HEK293 (cell line): Measurements from ENCODE around the gene S100P.

Experiments used
- CTCF ChIA-PET: fragments of 350-600 bp; formaldehyde crosslinking; extraction: SDS; loops from one replicate; lab custom pipeline; 2021; ENCODE audit warnings: antibody characterized with exemption; lab: Yijun Ruan, JAX
- POLR2A ChIA-PET: fragments of 300-600 bp; formaldehyde crosslinking; extraction: SDS; loops from one replicate; lab custom pipeline; 2020; ENCODE audit warnings: antibody characterized with exemption, inconsistent platforms; lab: Yijun Ruan, JAX
- H3K27ac ChIP-seq: fragments of 200-500 bp; sonication (Bioruptor generic); 2 replicates; pipeline ENCODE4 v1.5.1; 2014; ENCODE audit warnings: low read depth, low read length, control low read depth, inconsistent platforms; ENCODE audit errors: extremely low read depth
- H3K36me3 ChIP-seq, 2 experiments: fragments of 200-500 bp in 1 of 2; sonication (Bioruptor generic) in 1 of 2; 1 replicate in 1 of 2; 2 replicates in 1 of 2; pipeline ENCODE4 v1.5.1; 2014 to 2017; ENCODE audit warnings: inconsistent platforms in 2 of 2, low read length in 2 of 2; ENCODE audit not compliant: control insufficient read depth in 2 of 2, insufficient read depth in 1 of 2
- H3K4me1 ChIP-seq: fragments of 200-500 bp; sonication (Bioruptor generic); 2 replicates; pipeline ENCODE4 v1.5.1; 2014; ENCODE audit warnings: mild to moderate bottlenecking, low read length, inconsistent platforms; ENCODE audit not compliant: control insufficient read depth, insufficient read depth
- H3K4me3 ChIP-seq: 2 replicates; pipeline ENCODE4 v1.5.1; 2011; ENCODE audit warnings: low read depth, mild to moderate bottlenecking, control low read depth, low read length, moderate library complexity
- H3K9me3 ChIP-seq: fragments of 200-500 bp; sonication (Bioruptor generic); 2 replicates; pipeline ENCODE4 v1.5.1; 2014; ENCODE audit warnings: low read depth, low read length, inconsistent platforms; ENCODE audit not compliant: control insufficient read depth, insufficient read depth
- EGR2 ChIP-seq: fragments of 450-650 bp; formaldehyde crosslinking; IDR thresholded peaks from 2 replicates; pipeline ENCODE4 v1.5.1; 2016; ENCODE audit warnings: low read depth, missing biosample characterization, missing genetic modification characterization
- GLIS1 ChIP-seq: fragments of 450-650 bp; formaldehyde crosslinking; IDR thresholded peaks from 2 replicates; pipeline ENCODE4 v1.5.1; 2016; ENCODE audit warnings: missing biosample characterization, missing genetic modification characterization
- GLIS2 ChIP-seq: fragments of 450-650 bp; formaldehyde crosslinking; IDR thresholded peaks from 2 replicates; pipeline ENCODE4 v1.5.1; 2016; ENCODE audit warnings: missing biosample characterization, missing genetic modification characterization
- HIC1 ChIP-seq: fragments of 450-650 bp; formaldehyde crosslinking; IDR thresholded peaks from 2 replicates; pipeline ENCODE4 v1.5.1; 2016; ENCODE audit warnings: missing biosample characterization, missing genetic modification characterization
- KLF1 ChIP-seq: fragments of 450-650 bp; formaldehyde crosslinking; IDR thresholded peaks from 2 replicates; pipeline ENCODE4 v1.5.1; 2016; ENCODE audit warnings: missing biosample characterization, missing genetic modification characterization
- OVOL3 ChIP-seq: fragments of 450-650 bp; formaldehyde crosslinking; IDR thresholded peaks from 2 replicates; pipeline ENCODE4 v1.5.1; 2016; ENCODE audit warnings: missing biosample characterization, missing genetic modification characterization
- ZBTB17 ChIP-seq: fragments of 450-650 bp; formaldehyde crosslinking; IDR thresholded peaks from 2 replicates; pipeline ENCODE4 v1.5.1; 2016; ENCODE audit warnings: missing biosample characterization, missing genetic modification characterization
- ZNF133 ChIP-seq: fragments of 450-650 bp; formaldehyde crosslinking; IDR thresholded peaks from 2 replicates; pipeline ENCODE4 v1.5.1; 2016; ENCODE audit warnings: missing biosample characterization, missing genetic modification characterization
- ZNF19 ChIP-seq: fragments of 450-650 bp; formaldehyde crosslinking; IDR thresholded peaks from 2 replicates; pipeline ENCODE4; 2016; ENCODE audit warnings: missing biosample characterization, missing genetic modification characterization, low read depth
- ZNF239 ChIP-seq: fragments of 450-650 bp; formaldehyde crosslinking; IDR thresholded peaks from 2 replicates; pipeline ENCODE4 v1.5.1; 2016; ENCODE audit warnings: missing biosample characterization, missing genetic modification characterization
- ZNF302 ChIP-seq: fragments of 450-650 bp; formaldehyde crosslinking; IDR thresholded peaks from 2 replicates; pipeline ENCODE4 v1.5.1; 2016; ENCODE audit warnings: missing biosample characterization, missing genetic modification characterization, low read depth
- ZNF362 ChIP-seq: fragments of 450-650 bp; formaldehyde crosslinking; IDR thresholded peaks from 2 replicates; pipeline ENCODE4 v1.5.1; 2016; ENCODE audit warnings: missing biosample characterization, missing genetic modification characterization
- ZNF449 ChIP-seq: fragments of 450-650 bp; formaldehyde crosslinking; IDR thresholded peaks from 2 replicates; pipeline ENCODE4 v1.5.1; 2017; ENCODE audit warnings: missing biosample characterization, mild to moderate bottlenecking, missing genetic modification characterization, moderate library complexity
- ZNF660 ChIP-seq: fragments of 450-650 bp; IDR thresholded peaks from 2 replicates; pipeline ENCODE4 v1.5.1; 2018; ENCODE audit warnings: missing biosample characterization, mild to moderate bottlenecking, missing genetic modification characterization
- ZNF776 ChIP-seq: fragments of 450-650 bp; formaldehyde crosslinking; IDR thresholded peaks from 2 replicates; pipeline ENCODE4 v1.5.0; 2017; ENCODE audit warnings: missing biosample characterization, missing genetic modification characterization, borderline replicate concordance
- TF ChIP-seq, protein P1 (sequence below): fragments of 450-650 bp; formaldehyde crosslinking; conservative IDR thresholded peaks from 2 replicates; pipeline ENCODE4 v1.5.1; 2016; ENCODE audit warnings: low read depth, missing biosample characterization, missing genetic modification characterization

Gene S100P

DNA sequence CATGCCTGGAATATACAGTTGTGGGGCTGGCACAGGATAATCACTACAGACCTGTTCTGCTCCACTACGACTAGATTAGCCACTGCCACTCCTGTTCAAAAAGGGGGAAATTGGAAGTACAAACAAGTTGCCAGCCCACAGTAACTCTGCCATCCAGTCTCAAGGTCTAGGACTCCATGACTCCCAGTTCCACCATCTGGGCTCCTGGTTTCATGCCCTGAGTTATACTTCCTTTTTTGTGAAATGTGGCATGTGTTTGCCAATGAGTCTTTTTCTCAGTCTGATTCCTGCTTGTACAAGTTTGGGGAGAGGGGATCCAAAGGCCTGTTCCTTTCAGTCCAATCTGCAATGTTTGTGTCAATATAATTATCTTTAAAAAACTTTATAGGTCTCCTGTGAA is 21.3 kb downstream of the S100P start:
- H3K4me1 ChIP-seq: no peaks in the 10 kb centered on the region
- no peaks in the 10 kb centered on the region for H3K9me3 ChIP-seq
- H3K4me3 ChIP-seq: no peak overlapping the region
- TF ChIP-seq ZBTB17 (tag by site-specific recombination) (peak; percentile 45), OVOL3 (tag by site-specific recombination) (no peak), HIC1 (tag by site-specific recombination) (no peak), GLIS1 (tag by site-specific recombination) (no peak), EGR2 (no peak)
- TF ChIP-seq, all 188 proteins: peak for 1
- ChIA-PET POLR2A (no interaction called here), CTCF (interaction anchor here (0.7 to 8.5 kb wide), 2 partner anchors 159 to 369 kb away, joined by 4 to 111 read pairs; no protein-coding TSS in a partner anchor)
- Histone ChIP-seq H3K27ac (no peak overlapping the region), H3K36me3 (no peaks in the 10 kb centered on the region; a peak in 1 of 3 replicates)

GRCh38 chr4:6715704-6716017 is 22.0 kb downstream of the S100P start:
- Histone ChIP-seq H3K27ac (no peak overlapping the region), H3K9me3 (no peaks in the 10 kb centered on the region)
- CTCF ChIA-PET: interaction anchor here (0.6 to 8.5 kb wide), 3 partner anchors 158 to 391 kb away, joined by 3 to 111 read pairs (median 4); no protein-coding TSS in a partner anchor
- no peak for TF ChIP-seq GLIS2 (tag by site-specific recombination)
- TF ChIP-seq ZNF19: no peak
- TF ChIP-seq ZNF449 (tag by site-specific recombination): no peak
- TF ChIP-seq, protein P1, sequence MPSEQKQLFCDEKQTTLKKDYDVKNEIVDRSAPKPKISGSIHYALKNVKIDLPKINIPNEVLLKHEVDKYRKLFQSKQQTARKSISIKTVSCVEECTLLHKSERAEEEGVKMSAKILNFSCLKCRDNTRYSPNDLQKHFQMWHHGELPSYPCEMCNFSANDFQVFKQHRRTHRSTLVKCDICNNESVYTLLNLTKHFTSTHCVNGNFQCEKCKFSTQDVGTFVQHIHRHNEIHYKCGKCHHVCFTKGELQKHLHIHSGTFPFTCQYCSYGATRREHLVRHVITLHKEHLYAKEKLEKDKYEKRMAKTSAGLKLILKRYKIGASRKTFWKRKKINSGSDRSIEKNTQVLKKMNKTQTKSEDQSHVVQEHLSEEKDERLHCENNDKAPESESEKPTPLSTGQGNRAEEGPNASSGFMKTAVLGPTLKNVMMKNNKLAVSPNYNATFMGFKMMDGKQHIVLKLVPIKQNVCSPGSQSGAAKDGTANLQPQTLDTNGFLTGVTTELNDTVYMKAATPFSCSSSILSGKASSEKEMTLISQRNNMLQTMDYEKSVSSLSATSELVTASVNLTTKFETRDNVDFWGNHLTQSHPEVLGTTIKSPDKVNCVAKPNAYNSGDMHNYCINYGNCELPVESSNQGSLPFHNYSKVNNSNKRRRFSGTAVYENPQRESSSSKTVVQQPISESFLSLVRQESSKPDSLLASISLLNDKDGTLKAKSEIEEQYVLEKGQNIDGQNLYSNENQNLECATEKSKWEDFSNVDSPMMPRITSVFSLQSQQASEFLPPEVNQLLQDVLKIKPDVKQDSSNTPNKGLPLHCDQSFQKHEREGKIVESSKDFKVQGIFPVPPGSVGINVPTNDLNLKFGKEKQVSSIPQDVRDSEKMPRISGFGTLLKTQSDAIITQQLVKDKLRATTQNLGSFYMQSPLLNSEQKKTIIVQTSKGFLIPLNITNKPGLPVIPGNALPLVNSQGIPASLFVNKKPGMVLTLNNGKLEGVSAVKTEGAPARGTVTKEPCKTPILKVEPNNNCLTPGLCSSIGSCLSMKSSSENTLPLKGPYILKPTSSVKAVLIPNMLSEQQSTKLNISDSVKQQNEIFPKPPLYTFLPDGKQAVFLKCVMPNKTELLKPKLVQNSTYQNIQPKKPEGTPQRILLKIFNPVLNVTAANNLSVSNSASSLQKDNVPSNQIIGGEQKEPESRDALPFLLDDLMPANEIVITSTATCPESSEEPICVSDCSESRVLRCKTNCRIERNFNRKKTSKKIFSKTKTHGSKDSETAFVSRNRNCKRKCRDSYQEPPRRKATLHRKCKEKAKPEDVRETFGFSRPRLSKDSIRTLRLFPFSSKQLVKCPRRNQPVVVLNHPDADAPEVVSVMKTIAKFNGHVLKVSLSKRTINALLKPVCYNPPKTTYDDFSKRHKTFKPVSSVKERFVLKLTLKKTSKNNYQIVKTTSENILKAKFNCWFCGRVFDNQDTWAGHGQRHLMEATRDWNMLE (tag by site-specific recombination): peak; percentile 48; the same call in 1 of the 2 replicates
- TF ChIP-seq ZNF239 (tag by site-specific recombination): no peak
- no peak for TF ChIP-seq KLF1 (tag by site-specific recombination)
- no peak for TF ChIP-seq ZNF133 (tag by site-specific recombination)
- no peak for TF ChIP-seq ZNF776
- TF ChIP-seq ZNF660 (tag by site-specific recombination): no peak
- TF ChIP-seq ZNF302 (tag by site-specific recombination): no peak
- TF ChIP-seq ZNF362 (tag by site-specific recombination): peak; percentile 88
- TF ChIP-seq, all 188 proteins: peak for 2
- Histone ChIP-seq H3K36me3 (no peaks in the 10 kb centered on the region; a peak in 1 of 3 replicates), H3K4me1 (no peaks in the 10 kb centered on the region), H3K4me3 (peak overlapping the region; percentile 21)
- POLR2A ChIA-PET: no interaction called here
